GM19035 (cell line): ENCODE data around the gene ABCC8.

Experiments
- ATAC-seq: cut with Tn5 transposase; IDR thresholded peaks from one replicate; pipeline ENCODE4 v1.9.1; 2021; ENCODE audit not compliant: unreplicated experiment

ABCC8 gene

DNA sequence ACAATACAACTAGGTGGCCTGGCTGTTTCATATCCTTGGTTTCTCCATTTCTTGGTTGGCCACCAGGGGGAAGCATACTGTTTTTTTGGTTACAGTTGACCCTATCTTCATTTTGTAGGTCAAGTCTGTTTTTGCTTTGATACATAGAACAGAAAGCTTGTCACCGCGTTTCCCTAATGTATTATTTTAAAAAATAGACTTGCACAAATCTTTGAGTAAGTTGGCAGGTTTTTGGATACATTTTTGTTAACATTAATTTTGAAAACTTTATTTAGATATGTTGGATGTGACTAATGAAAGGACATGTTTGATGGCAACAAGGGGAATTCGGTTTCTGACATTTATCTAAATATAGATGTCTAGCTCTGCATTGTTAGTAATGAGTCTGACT lies 122.0 kb downstream of the ABCC8 start:
- peak; percentile 44 for ATAC-seq

DNA sequence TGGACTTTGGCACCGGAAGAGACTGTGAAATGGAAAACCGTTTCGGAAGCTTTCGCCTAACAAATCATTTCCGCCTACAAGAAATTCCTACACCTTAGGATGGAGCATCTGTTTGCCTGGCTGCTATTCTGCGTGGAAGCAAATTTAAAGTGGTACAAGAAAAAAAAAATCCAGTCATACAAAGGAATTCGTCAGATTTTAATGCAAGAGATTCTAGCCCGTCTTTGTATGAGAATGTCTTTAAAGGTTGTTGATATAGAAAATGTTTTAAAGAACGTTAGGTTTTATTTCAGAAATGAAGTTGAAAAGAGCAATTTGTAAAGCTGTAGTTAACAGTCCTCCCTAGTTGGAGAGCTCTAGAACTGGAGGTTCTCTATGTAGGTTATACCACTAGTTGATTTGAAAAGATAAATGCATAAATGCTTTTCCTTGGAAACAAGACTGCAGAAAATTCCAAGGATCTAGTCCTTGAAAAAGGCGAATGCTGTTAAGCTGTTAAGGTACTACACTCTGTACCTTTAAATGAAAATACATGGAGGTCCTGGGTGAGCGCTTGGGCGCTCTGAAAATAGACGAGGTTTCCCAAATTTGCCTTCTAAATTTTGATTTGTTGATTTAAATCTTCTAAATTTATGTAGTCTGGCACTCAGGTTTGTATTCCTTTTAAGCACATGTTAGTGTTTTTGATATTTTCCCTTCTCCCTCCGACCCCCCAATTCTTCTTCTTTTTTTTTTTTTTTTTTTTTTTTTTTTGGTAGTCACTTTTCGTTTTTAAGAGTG lies 122.6 kb downstream of the ABCC8 start:
- ATAC-seq: no peak

DNA sequence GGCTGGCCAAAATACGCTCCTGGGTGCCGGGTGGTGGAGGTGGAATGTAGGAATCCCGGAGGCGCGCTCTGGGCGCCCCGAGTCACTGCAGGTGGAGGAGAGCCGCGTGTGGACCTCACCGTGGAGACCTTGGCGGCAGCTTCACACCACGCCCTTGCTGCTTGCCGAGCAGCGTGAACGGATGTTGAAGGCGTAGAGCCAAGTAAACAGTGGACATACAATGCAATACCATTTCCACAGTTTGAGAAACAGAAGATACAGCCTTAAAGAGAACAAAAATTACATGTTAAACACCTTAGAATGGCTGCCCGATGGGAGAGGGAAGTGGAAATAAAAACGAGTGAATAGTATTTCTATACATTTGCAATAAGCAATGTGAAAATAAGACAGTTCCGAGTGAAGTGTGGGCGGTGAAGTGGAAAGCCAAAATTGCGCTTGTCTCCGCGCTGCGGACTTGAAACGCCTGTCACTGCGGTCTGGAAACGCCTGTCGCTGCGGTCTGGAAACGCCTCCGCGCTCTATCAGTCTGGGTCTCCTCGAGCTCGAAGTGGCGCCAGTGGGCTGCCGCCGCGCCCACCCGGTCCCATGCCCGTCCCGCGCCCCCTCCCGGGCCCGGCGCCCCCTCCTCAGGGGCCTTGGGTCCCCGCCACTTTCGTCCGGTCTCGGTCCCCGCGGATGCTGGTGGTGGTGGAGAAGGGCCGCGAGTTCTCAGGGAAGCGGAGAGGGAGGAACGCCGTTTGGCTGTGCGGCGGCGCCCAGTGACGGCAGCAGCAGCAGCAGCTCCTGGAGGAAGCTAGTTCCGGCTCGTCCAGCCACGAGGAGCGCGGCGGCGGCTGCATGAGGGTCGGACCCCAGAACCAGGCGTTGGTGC lies 123.5 kb downstream of the ABCC8 start:
- ATAC-seq: peak; percentile 43

DNA sequence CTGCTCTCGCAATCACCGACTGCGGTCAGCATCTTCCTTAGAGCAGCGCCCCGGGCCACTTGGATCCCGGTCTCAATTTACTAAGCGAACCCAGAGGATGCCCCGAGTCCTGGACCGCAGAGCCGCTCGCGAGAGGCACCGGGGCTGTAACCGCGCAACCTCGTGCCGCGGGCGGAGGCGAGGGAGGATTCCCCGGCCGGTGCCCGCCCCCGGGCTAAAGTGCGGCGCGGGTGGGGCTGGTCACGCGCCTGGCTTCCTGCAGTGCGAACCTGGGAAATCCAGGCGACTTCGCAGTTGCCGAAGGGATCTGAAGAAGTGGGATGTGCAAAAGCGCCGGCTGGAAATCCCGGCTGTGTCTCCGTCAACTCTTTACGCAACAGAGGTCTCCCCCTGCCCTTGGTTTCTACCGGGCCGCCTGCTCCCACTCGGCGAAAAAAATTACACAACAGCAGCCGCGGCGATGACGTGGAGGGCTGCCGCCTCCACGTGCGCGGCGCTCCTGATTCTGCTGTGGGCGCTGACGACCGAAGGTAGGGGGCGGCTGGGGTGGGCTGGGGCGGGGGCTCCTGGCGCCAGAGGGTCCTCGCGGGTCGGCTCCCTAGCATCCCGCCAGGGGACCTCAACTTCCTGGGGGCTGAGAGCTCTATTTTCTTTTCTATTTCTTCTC lies 125.0 kb downstream of the ABCC8 start, which contains the start of gene NCR3LG1:
Gene NCR3LG1, plus strand, starts transcription at position 291 of the 667 bp plus-strand sequence. Its CDS starts 170 bp downstream, at position 461.
- ATAC-seq: no peak

DNA sequence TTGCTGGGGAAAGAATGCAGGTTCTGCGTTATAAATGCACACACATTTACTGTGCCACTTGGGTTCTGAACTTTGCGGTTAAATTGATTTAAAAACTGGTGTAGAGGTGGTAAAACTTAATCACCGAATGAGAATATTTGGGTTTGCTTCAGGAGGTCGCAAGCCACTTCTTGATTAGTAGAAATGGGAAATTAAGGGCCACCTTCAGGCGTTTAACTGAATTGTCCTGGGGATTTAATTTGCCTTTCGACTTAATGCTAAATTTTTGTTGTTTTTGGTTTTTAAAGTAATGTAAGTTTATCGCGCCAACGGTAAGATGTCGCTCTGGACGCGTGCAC lies 125.5 kb downstream of the ABCC8 start:
- ATAC-seq: no peak

DNA sequence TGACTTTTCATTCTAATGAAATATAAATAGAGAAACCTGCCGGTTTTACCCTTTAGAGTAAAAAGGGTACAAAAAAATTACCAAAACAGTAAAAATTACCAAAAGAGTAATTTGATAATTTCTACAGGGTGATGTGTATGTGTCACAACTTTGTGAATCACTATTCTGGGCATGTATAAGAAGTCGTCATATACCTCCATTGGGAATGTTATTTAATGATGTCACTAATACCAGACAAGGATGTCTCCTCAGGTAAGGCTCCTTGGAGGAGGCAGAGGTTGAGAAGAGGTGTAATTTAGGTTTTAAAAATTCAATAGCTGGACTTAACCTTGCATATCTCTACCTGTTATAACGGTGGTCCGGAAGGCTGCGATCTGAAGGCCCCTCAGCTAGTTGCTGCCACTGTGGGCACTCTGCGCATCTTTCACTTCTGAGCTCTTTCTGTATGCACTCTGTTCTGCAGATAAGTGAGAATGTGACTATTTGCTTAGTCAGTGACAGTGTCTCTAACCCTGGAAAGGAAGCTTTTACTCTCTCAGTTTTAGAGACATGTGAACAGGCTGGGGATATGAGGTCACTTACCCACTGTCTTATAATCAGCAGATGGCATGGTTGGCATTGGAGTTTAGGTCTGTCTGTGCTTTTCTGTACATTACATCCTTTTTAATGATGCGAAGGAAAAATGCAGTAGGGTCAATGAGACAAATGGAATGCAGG lies 126.0 kb downstream of the ABCC8 start:
- ATAC-seq: no peak

DNA sequence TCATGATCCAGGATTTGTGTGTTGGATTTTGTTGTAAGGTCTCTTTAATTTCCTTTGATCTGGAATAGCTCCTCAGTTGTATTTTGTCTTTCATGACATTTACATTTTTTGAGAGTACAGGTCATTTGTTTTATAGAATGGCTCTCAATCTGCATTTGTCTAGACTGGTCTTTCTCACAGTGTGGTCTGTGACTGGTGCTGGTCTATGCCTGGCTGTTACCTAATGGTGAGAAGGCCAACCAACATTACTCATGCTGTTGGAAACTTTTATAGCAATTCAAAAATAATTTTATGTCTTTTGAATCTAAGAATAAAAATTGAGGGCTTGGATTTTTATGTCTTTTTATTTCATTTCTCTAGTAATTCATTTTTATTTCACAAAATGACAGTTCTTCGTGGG lies 129.0 kb downstream of the ABCC8 start:
- ATAC-seq: no peak

DNA sequence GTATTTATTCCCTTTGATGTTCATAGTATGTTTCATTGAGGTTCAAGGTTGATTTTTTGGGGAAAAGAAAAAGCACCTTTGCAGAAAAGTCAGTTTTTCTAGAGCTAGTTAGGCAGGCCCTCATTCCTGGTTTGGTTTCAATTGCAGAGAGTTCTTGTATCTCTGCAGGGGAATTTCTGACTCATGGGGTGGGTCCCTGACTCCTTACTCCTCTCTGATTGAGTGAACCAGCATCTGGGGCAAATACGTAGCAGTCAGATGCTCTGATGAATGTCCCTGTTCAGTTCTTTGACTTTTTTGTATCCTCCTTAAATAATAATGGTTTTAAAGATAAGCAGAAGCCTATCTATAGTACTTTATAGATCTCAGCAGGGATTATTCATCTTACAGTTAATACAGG lies 132.7 kb downstream of the ABCC8 start:
- ATAC-seq: no peak

DNA sequence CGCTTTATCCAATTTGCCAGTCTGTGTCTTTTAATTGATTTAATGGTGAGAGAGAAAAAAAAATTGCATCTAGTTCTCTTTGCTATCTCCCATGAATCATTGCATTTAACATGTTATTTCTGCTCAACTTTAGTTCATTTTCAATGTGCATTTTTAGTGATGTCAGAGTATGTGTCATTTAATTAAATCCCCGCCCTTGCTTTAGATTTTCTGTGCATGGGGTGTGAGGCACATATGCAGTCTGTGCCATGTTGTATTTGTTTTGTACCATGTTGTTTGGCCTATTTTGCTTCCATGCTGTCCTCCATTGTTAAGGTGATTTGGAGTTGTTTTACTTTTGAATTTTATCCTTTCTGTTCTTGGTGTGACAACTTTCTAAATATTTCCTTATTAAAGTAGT lies 133.4 kb downstream of the ABCC8 start:
- ATAC-seq: no peak
